Measurements from ENCODE around the gene SERPINA4. TPM values are rescaled to one million over a fixed set of nuclear protein-coding genes. Genes with fewer than 3 reads are reported as not detected.

The SERPINA4 gene
- total and polyA plus RNA-seq, 2 of the 13 experiments (the other 11 are each of a cell fraction or from before 2014, with no cell fraction given), result 39.1 to 57.8 TPM

- no TSS peak for BruUV-seq (replicated peaks)
- ATAC-seq, result no peak
- Histone ChIP-seq H3K9me3 (ENCODE audit: low read length) (no peaks in the 10 kb centered on the region), H2AFZ (ENCODE audit: low read length) (no peak overlapping the region), H3K27me3 (ENCODE audit: control insufficient read depth in 1 of 2, insufficient read depth in 2 of 2, low read length in 2 of 2) (no peaks in the 10 kb centered on the region; a peak in 1 of 5 replicates), H3K4me1 (ENCODE audit: insufficient read depth, low read length) (peaks cover 88% of the 10 kb centered on the region), H3K36me3 (replicated peaks in 1 of 2; ENCODE audit: control insufficient read depth in 1 of 2, insufficient read depth in 2 of 2, low read length in 2 of 2) (peaks cover 28 to 54% of the 10 kb centered on the region in 2 experiments), H3K9ac (ENCODE audit: insufficient read depth, low read depth, low read length) (no peak overlapping the region), H4K20me1 (ENCODE audit: insufficient read depth, low read length) (no peaks in the 10 kb centered on the region; the same call in 1 of the 2 replicates), H3K79me2 (ENCODE audit: insufficient read depth, low read length) (peaks cover 69% of the 10 kb centered on the region), H3K27ac (ENCODE audit: extremely low read length, insufficient read depth, low read length) (no peak overlapping the region), H3K4me2 (ENCODE audit: low read depth, low read length) (peak overlapping the region; percentile 44), H3K4me3 (replicated peaks in 1 of 3; ENCODE audit: insufficient read depth in 1 of 3, low read depth in 2 of 3, low read length in 3 of 3) (no peak overlapping the region; a peak in 1 of 6 replicates)
- ChIA-PET CTCF (ENCODE audit: low intra/inter-chr PET ratio, low total read pairs) (no interaction called here), POLR2A (interaction anchor here (0.9 to 5.9 kb wide), 7 partner anchors 8 to 40 kb away, joined by 3 to 169 read pairs (median 52); partner anchors contain the start of gene SERPINA3)
- 96% methylated on average over 5 of the region's 5 CpGs for WGBS (ENCODE audit: low lambda C conversion rate)
- intact Hi-C loops (cut with micrococcal nuclease; ENCODE audit: unreplicated experiment), result loop anchor here (5.0 kb wide), 1 partner anchor 33 kb away; no protein-coding TSS in a partner anchor
- DNase-seq (ENCODE audit: low spot score), result no peak
- in situ Hi-C loops (cut with HindIII; ENCODE audit: extremely low pct_ligation_motif_present, low pct_unique_long_range_greater_than_20kb), result no loop called here
- TF ChIP-seq ZFAT (CRISPR knock-in tag; conservative IDR thresholded peaks at IDR 0.05) (no peak), SSRP1 (CRISPR knock-in tag; IDR thresholded peaks at IDR 0.05) (no peak), RBM22 (optimal IDR thresholded peaks at IDR 0.05; ENCODE audit: low read length) (peak; percentile 15), POLR2A (IDR thresholded peaks at IDR 0.05; ENCODE audit: insufficient read depth in 1 of 2, low read depth in 2 of 2, low read length in 2 of 2) (0 out of 4 replicates have a peak, but pooled peaks of 1 of the 2 experiments have one; percentile 40), ZNF629 (CRISPR knock-in tag; conservative IDR thresholded peaks at IDR 0.05) (0 out of 2 replicates have a peak, but pooled peaks have one; percentile 19)
- FAIRE-seq, result no peak
Observed at GRCh38 chr14:94584591-94585280, 23.5 kb downstream of the SERPINA4 start.

- in situ Hi-C loops (cut with HindIII; ENCODE audit: extremely low pct_ligation_motif_present, low pct_unique_long_range_greater_than_20kb), result no loop called here
- intact Hi-C loops (cut with micrococcal nuclease; ENCODE audit: unreplicated experiment), result no loop called here
- Histone ChIP-seq H4K20me1 (ENCODE audit: insufficient read depth, low read length) (no peaks in the 10 kb centered on the region; the same call in 1 of the 2 replicates), H3K79me2 (ENCODE audit: insufficient read depth, low read length) (peaks cover 65% of the 10 kb centered on the region), H3K4me2 (ENCODE audit: low read depth, low read length) (no peak overlapping the region), H3K4me1 (ENCODE audit: insufficient read depth, low read length) (peaks cover 74% of the 10 kb centered on the region), H3K4me3 (replicated peaks in 1 of 3; ENCODE audit: insufficient read depth in 1 of 3, low read depth in 2 of 3, low read length in 3 of 3) (no peak overlapping the region), H3K27ac (ENCODE audit: extremely low read length, insufficient read depth, low read length) (no peak overlapping the region), H3K9ac (ENCODE audit: insufficient read depth, low read depth, low read length) (no peak overlapping the region), H3K27me3 (ENCODE audit: control insufficient read depth in 1 of 2, insufficient read depth in 2 of 2, low read length in 2 of 2) (no peaks in the 10 kb centered on the region; a peak in 1 of 5 replicates), H3K36me3 (replicated peaks in 1 of 2; ENCODE audit: control insufficient read depth in 1 of 2, insufficient read depth in 2 of 2, low read length in 2 of 2) (peaks cover 37 to 71% of the 10 kb centered on the region in 2 experiments), H3K9me3 (ENCODE audit: low read length) (no peaks in the 10 kb centered on the region), H2AFZ (ENCODE audit: low read length) (no peak overlapping the region)
- BruUV-seq (replicated peaks), result no TSS peak
- FAIRE-seq (no peak), DNase-seq (ENCODE audit: low spot score) (no peak), ATAC-seq (no peak)
- ChIA-PET POLR2A (interaction anchor here (0.7 to 5.9 kb wide), 6 partner anchors 12 to 39 kb away, joined by 3 to 52 read pairs (median 3); partner anchors contain the start of genes SERPINA3 and SERPINA4), CTCF (ENCODE audit: low intra/inter-chr PET ratio, low total read pairs) (no interaction called here)
- WGBS (ENCODE audit: low lambda C conversion rate), result 86% methylated on average over 2 of the region's 4 CpGs
- no peak for TF ChIP-seq MXD1 (CRISPR knock-in tag; IDR thresholded peaks at IDR 0.05)
- no peak for TF ChIP-seq ZNF232 (CRISPR knock-in tag; IDR thresholded peaks at IDR 0.05; ENCODE audit: borderline replicate concordance)
- TF ChIP-seq TRIM22 (IDR thresholded peaks at IDR 0.05), result no peak
- no peak for TF ChIP-seq THAP9 (CRISPR knock-in tag; IDR thresholded peaks at IDR 0.05; ENCODE audit: borderline replicate concordance)
- no peak for TF ChIP-seq SUZ12 (IDR thresholded peaks at IDR 0.05; ENCODE audit: low read depth, low read length)
- TF ChIP-seq RBFOX2 (IDR thresholded peaks at IDR 0.05; ENCODE audit: low read depth, low read length), result 0 out of 2 replicates have a peak, but pooled peaks have one; percentile 4
Observed at GRCh38 chr14:94586635-94587034, 25.4 kb downstream of the SERPINA4 start.

All from HepG2 (cell line).